Activated gamma-delta T cell treated with Interleukin-2 at 50 U/mL for 16 hours (primary cell): ENCODE results near the gene ZNF487.
"Not testable (repeated sequence)": the region's sequence is repeated elsewhere in the genome, so short reads cannot be mapped to it uniquely, and the experiment has no call there.

Experiments
- DNase-seq: peaks from one replicate; pipeline ENCODE4 v3.0.0-alpha.2; 2020

The ZNF487 gene

DNA sequence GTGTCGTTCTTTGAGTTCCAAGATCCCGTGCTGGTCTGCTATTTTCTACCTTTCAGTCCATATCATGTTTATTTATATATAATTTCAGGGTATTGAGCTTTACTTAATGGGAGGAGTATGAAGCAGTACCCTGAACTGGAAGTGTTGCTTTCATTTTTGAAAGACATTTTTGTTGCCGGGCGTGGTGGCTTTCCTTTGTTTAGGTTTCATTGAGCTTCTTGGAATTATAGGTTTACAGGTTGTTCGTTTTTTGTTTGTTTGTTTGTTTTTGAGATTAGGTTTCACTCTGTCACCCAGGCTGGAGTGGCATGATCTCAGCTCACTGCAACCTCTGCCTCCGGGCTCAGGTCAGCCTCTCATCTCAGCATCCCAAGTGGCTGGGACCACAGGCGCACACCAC lies 7.4 kb downstream of the ZNF487 start:
- no peak for DNase-seq

DNA sequence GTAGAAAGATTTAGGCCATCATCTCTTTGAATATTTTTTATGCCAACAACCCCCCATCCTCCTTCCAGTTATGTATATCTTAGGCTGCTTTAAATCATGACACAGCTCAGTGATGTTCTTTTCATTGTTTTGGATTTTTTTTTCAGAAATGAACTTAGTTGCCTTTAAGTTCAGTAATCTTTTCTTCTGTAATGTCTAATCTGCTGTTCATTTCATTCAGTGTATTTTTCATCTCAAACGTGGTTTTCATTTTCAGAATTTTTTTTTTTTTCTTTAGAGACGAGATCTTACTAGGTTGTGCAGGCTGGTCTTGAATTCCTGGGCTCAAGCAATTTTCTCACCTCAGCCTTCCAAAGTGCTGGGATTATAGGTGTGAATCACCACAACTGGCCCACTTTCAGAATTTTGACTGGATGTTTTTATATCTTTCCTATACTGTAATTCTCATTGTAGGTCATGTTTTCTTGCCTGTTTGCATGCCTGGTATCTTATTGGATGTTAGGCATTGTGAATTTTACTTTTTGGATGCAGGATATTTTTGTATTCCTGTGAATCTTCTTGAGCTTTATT lies 8.1 kb downstream of the ZNF487 start:
- DNase-seq, result no peak

DNA sequence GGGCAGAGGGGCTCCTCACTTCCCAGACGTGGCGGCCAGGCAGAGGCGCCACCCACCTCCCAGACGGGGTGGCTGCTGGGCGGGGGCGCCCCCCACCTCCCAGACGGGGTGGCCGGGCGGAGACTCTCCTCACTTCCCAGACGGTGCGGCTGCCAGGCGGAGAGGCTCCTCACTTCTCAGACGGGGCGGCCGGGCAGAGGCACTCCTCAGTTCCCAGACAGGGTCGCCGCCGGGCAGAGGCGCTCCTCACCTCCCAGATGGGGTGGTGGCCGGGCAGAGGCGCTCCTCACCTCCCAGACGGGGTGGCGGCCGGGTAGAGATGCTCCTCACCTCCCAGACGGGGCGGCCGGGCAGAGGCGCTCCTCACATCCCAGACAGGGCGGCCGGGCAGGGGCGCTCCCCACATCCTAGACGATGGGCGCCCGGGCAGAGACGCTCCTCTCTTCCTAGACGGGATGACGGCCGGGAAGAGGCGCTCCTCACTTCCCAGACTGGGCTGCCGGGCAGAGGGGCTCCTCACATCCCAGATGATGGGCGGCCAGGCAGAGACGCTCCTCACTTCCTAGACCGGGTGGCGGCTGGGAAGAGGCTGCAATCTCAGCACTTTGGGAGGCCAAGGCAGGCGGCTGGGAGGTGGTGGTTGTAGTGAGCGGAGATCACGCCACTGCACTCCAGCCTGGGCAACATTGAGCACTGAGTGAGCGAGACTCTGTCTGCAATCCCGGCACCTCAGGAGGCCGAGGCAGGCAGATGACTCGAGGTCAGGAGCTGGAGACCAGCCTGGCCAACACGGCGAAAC lies 9.5 kb downstream of the ZNF487 start:
- not testable (repeated sequence) for DNase-seq

DNA sequence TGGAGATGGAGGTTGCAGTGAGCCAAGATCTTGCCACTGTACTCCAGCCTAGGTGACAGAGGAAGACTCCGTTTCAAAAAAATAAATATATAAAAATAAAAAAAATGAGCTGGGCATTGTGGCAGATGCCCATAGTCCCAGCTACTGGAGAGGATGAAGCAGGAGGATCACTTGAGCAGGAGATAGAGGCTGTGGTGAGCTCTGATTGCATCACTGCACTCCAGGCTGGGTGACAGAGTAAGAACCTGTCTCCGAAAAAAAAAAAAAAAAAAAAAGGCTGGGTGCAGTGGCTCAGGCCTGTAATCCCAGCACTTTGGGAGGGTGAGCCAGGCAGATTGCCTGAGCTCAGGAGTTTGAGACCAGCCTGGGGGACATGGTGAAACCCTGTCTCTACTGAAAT lies 11.8 kb downstream of the ZNF487 start:
- DNase-seq, result no peak

DNA sequence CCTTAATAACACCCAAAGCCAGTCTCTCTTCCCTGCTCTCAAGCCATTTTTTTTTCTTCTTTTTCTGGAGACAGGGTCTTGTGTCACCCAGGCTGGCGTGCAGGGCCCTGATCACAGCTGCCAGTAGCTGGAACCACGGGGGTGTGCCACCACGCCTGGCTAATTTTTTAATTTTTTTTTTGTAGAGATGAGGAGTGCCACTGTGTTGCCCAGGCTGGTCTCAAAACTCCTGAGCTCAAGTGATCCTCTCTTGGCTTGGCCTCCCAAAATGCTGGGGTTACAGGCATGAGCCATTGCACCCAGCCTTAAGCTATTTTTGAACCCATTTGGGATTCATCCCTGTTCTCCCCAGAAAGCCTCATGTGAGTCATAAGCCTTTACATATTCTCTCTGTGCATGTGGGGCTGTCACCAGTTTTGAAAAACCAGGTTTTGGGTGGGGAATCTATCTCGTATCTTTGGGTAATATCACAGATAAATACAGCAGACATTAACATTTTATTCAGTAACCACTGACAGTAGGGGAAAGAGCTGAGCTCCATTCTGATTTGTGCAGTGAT lies 15.5 kb downstream of the ZNF487 start:
- DNase-seq, result no peak

DNA sequence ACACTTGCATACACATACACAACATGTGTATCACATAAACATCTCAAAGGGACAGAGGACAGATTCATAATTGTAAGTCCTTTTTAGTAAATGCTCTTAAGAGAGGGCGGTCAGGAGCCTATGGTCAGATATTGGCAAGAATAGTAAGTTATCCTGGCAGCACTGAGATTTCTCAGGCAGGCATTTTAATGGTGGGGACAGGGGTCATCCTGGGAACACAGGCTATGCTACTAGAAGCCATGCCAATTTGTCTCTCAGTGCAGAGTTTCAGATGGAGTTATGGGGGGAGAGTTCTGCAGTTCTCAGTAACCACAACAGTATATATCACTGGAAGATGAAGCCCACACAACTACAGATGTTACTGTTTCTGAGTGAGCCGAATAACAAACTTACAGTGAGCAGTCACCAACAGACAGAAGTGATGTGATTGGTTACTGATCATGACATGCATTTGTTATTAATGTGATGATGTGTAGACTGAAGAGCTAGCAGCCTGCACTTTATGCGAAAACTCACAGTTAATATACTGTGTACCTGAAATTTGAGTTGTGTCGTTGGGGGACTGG lies 16.4 kb downstream of the ZNF487 start:
- DNase-seq, result no peak

DNA sequence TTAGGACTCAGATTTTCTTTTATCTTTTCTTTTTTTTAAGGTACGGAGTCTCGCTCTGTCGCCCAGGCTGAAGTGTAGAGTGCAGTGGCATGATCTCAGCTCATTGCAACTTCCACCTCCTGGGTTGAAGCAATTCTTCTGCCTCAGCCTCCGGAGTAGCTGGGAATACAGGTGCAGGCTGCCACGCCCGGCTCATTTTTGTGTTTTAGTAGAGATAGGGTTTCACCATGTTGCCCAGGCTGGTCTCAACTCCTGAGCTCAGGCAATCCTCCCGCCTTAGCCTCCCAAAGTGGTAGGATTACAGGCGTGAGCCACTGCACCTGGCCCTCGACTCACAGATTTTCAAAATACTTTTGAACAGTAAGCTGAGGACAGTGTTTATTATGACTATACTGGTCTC lies 17.1 kb downstream of the ZNF487 start:
- DNase-seq, result not testable (repeated sequence)

DNA sequence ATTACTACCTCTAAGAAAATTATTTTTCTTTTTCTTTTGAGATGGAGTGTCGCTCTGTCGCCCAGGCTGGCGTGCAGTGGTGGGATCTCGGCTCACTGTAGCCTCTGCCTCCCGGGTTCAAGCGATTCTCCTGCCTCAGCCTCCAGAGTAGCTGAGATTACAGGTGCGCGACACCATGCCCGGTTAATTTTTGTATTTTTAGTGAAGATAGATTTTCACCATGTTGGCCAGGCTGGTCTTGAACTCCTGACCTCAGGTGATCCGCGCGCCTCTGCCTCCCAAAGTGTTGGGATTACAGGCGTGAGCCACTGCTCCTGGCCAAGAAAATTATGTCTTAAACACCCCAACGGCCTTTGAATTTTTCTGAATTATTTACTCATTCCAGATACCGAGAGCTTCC lies 19.6 kb downstream of the ZNF487 start:
- not testable (repeated sequence) for DNase-seq

DNA sequence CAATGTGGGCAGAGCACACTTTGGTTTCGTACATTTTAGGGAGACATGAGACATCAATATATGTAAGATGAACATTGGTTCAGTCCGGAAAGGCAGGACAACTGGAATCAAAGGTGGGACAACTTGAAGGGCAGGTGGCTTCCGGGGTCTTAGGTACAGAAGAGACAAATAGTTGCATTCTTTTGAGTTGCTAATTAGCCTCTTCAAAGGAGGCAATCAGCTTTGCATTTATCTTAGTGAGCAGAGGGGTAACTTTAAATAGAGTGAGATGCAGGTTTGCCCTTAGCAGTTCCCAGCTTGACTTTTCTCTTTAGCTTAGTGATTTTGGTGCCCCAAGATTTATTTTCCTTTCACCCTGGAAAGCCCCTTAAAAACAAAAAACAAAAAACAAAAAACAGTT lies 21.3 kb downstream of the ZNF487 start:
- no peak for DNase-seq

DNA sequence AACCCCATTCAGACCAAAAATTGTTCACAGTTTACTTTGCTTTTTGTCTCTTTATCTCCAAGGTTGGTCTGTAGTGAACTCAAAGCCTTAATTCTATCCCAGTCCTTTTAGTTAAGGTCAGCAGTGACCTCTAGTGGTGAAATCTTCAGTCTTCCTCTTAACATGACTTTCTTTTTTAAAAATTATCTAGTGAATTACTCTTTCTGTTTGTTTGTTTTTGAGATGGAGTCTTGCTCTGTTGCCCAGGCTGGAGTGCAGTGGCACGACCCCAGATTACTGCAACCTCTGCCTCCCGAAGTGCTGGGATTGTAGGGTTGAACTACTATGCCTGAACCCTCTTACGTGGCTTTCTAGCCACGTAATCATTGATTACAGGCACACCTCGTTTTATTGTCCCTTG lies 25.0 kb downstream of the ZNF487 start:
- DNase-seq, result no peak

DNA sequence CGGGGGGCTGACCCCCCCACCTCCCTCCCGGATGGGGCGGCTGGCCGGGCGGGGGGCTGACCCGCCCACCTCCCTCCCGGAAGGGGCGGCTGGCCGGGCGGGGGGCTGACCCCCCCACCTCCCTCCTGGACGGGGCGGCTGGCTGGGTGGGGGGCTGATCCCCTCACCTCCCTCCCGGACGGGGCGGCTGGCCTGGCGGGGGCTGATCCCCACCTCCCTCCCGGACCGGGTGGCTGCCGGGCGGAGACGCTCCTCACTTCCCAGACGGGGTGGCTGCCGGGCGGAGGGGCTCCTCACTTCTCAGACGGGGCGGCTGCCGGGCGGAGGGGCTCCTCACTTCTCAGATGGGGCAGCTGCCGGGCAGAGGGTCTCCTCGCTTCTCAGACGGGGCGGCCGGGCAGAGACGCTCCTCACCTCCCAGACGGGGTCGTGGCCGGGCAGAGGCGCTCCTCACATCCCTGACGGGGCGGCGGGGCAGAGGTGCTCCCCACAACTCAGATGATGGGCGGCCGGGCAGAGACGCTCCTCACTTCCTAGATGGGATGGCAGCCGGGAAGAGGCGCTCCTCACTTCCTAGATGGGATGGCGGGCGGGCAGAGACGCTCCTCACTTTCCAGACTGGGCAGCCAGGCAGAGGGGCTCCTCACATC lies 28.3 kb downstream of the ZNF487 start:
- DNase-seq, result not testable (repeated sequence)

DNA sequence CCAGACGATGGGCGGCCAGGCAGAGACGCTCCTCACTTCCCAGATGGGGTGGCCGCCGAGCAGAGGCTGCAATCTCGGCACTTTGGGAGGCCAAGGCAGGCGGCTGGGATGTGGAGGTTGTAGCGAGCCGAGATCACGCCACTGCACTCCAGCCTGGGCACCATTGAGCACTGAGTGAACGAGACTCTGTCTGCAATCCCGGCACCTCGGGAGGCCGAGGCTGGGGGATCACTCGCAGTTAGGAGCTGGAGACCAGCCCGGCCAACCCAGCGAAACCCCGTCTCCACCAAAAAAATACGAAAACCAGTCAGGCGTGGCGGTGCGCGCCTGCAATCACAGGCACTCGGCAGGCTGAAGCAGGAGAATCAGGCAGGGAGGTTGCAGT lies 28.8 kb downstream of the ZNF487 start:
- not testable (repeated sequence) for DNase-seq

DNA sequence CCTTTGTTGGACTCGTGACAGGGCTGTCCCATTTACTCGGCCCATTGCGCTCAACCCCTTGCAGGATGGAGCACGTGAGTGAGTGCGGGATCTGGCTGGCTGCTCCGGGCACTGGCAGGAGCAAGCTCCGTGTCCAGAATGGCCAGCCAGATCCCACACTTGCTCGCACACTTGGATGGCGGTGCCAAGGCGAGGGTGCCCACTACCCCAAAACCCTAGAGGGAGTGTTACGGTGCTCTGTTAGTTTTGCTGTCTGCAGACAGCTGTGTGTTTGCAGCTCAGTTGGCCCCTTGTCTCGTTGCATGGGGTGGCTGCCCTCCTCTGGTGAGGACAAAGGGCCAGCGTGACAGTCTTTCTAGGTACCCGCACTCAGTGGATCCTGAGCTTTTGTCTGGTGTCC lies 34.2 kb downstream of the ZNF487 start:
- DNase-seq, result no peak

DNA sequence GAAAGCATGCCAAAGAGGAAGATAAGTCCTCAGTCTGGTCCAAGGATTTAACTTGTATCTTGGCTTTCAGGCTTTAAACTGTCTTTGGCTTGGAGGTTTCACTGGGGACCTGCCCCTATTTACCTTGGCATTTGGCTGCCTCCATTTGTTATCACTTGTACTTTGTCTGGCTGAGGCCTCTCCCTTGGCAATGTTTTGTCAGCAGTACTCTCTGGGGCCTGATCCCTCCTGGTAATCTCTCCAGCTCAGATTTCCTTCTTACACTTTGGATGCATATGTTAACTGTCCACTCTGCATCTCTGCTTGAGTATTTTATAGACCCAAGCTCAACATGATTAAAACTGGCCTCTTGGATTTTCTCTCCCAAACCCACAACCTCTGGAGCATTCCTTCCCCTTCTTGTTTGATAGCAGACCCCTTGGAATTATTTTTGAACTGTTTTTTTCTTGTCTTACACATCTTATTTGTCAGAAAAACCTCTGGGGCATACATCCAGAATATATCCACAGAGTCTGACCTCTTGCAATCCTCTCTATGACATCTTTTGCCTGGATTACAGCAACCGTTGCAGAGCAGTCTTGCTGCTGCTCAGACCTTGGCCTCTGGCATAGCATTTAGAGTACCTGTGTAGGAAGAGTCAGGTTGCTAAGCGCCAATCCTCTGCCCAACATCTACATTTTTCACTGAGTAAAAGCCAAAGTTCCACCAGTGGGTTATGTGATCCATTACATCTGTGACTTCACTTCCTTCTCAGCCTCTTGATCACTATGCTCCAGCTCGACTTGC lies 35.2 kb downstream of the ZNF487 start:
- no peak for DNase-seq

DNA sequence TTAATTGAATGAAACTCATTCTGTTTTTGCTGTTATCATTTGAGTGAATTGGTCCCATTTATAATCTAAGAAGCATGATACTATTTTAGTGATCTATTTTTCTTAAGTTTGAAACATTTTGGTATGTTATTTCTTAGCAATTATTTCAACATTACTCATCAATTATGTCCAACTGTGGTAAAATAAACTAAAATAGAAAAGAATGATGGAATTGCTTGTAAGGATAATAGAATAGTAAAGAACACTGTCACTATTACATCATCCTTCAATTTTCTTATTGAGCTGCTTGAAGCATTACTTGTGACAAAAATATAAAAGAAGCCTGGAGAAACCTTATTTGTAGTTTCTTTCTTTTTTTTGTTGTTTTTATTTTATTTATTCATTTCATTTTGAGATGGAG lies 42.4 kb downstream of the ZNF487 start:
- DNase-seq, result no peak

DNA sequence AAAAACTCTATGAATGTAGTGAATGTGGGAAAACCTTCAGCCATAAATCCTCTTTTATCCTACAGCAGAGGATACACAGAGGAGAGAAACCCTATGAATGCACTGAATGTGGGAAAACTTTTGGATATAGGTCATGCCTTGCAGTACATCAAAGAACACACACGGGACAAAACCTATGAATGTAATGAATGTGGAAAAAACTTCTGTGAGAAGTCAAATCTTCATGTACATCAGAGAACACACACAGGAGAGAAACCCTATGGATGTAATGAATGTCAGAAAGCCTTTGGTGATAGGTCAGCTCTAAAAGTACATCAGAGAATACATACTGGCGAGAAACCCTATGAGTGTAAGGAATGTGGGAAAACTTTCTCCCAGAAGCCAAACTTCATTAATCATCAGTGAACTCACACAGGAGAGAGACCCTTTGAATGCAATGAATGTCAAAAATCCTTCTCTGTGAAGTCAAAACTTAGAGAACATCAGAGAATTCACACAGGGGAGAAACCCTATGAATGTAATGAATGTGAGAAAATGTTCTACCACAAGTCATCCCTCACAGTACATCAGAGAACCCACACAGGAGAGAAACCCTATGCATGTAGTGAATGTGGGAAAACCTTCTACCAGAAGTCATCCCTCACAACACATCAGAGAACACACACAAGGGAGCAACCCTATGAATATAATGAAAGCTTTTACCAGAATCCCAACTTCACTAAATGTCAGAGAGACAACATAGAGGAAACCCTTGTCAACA lies 45.6 kb downstream of the ZNF487 start:
- DNase-seq, result no peak

DNA sequence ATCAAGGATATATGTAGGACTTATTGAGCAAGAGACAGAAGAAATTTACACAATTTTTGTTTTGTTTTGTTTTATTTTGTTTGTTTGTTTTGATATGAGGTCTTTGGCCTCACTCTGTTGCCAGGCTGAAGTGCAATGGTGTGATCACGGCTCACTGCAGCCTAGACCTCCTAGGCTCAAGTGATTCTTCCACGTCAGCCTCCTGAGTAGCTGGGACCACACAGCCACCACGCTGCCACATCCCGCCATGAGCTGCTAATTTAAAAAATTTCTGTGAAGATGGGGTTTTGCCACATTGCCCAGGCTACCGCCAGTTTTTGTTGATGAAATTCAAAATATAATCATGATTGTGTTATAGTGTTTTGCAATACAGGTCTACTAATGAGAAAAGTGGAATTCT lies 54.9 kb downstream of the ZNF487 start:
- no peak for DNase-seq

DNA sequence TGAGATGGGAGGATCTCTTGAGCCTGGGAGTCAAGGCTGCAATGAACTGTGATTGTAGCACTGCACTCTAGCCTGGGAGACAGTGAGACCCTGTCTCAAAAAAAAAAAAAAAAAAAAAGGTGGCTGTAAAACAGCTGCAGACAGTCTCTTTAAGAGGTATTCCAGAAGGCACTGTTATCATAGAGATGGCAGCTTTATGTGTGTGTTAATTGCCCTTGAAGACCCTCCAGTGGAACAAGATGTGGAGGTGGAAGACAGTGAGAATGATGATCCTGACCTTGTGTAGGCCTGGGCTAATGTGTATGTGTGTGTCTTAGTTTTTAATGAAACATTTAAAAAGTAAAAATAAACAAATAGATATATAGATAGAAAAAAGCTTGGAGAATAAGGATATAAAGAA lies 66.0 kb downstream of the ZNF487 start:
- no peak for DNase-seq

DNA sequence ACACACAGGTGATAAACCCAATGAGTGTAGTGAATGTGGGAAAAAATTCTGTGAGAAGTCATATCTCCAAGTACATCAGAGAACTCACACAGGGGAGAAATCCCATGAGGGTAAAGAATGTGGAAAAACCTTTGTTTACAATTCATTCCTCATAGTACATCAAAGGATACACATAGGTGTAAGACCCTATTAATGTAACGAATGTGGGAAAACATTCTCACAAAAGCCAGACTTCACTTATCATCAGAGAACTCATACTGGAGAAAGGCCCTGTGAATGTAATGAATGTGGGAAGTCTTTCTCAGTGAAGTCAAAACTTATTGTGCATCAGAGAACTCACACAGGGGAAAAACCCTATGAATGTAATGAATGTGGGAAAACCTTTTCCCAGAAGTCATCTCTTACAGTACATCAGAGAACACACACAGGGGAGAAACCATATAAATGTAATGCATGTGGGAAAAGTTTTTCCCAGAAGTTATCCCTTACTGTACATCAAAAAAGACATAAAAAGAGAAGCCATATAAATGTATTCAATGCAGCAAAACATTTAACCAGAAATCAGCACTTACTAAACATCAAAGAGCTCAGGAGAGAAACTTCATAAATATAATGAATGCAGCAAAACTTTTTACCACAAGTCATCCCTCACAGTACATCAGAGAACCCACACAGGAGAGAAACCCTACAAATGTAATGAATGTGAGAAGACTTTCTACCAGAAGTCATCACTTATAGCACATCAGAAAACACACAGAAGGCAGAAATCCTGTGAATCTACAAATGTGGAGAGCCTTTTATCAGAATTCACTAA lies 87.7 kb downstream of the ZNF487 start:
- no peak for DNase-seq
